Measurements from ENCODE around the gene ADD2.

DNA sequence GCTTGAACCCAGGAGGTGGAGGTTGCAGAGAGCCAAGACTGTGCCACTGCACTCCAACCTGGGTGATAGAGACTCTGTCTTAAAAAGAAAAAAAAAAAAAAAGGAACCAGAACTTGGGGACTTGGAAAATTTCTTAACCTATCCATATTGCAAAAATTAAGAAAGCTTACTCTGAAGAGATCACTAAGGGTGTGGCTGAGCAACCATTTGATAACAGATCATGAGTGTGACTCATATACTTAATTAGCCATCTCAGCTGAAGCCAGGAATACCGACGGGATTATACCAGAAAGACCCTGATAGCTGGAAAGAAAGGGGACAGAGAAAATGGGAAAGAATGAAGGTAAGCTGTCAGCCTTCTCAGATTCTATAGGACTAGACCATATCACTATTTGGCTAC, 7.1 kb upstream of the ADD2 start:
- TF ChIP-seq, protein P1, sequence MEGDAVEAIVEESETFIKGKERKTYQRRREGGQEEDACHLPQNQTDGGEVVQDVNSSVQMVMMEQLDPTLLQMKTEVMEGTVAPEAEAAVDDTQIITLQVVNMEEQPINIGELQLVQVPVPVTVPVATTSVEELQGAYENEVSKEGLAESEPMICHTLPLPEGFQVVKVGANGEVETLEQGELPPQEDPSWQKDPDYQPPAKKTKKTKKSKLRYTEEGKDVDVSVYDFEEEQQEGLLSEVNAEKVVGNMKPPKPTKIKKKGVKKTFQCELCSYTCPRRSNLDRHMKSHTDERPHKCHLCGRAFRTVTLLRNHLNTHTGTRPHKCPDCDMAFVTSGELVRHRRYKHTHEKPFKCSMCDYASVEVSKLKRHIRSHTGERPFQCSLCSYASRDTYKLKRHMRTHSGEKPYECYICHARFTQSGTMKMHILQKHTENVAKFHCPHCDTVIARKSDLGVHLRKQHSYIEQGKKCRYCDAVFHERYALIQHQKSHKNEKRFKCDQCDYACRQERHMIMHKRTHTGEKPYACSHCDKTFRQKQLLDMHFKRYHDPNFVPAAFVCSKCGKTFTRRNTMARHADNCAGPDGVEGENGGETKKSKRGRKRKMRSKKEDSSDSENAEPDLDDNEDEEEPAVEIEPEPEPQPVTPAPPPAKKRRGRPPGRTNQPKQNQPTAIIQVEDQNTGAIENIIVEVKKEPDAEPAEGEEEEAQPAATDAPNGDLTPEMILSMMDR (IDR thresholded peaks at IDR 0.05; ENCODE audit: low read depth, low read length, missing input control) = no peak
- TF ChIP-seq, protein P2, sequence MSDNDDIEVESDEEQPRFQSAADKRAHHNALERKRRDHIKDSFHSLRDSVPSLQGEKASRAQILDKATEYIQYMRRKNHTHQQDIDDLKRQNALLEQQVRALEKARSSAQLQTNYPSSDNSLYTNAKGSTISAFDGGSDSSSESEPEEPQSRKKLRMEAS (IDR thresholded peaks at IDR 0.05) = no peak
- TF ChIP-seq, protein P3, sequence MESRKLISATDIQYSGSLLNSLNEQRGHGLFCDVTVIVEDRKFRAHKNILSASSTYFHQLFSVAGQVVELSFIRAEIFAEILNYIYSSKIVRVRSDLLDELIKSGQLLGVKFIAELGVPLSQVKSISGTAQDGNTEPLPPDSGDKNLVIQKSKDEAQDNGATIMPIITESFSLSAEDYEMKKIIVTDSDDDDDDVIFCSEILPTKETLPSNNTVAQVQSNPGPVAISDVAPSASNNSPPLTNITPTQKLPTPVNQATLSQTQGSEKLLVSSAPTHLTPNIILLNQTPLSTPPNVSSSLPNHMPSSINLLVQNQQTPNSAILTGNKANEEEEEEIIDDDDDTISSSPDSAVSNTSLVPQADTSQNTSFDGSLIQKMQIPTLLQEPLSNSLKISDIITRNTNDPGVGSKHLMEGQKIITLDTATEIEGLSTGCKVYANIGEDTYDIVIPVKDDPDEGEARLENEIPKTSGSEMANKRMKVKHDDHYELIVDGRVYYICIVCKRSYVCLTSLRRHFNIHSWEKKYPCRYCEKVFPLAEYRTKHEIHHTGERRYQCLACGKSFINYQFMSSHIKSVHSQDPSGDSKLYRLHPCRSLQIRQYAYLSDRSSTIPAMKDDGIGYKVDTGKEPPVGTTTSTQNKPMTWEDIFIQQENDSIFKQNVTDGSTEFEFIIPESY (IDR thresholded peaks at IDR 0.05) = no peak
- TF ChIP-seq EGR1 (IDR thresholded peaks at IDR 0.05; ENCODE audit: low read depth in 2 of 2) (no peak), JUND (IDR thresholded peaks at IDR 0.05) (no peak), SP1 (IDR thresholded peaks at IDR 0.05) (no peak), YY1 (IDR thresholded peaks at IDR 0.05) (no peak), HNF4G (IDR thresholded peaks at IDR 0.05) (no peak), TAF1 (conservative IDR thresholded peaks at IDR 0.05) (no peak), RAD21 (IDR thresholded peaks at IDR 0.05) (no peak)
- TF ChIP-seq, protein P4, sequence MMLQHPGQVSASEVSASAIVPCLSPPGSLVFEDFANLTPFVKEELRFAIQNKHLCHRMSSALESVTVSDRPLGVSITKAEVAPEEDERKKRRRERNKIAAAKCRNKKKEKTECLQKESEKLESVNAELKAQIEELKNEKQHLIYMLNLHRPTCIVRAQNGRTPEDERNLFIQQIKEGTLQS (IDR thresholded peaks at IDR 0.05) = no peak

All from liver (tissue), 3 donors.